ENCODE measurements around the gene SYNE2.

DNA sequence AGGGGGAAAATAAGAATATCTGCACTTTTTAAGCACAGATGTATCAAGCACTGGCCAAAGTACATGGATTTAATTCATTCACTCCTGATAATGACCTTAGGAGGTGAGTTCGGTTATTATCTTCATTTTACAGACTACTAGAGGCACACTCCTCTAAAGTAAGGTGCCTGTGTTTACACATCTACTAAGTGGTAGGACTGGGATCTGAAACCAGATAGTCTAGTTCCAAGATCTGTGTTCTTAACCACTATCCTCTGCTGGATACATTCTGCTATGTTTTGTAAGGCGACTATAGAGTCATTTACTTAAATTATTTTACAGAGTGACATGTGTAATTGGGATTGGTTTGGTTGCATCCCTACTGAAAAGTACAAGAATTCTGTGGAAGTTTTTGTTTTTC is 266.1 kb downstream of the SYNE2 start:
- TF ChIP-seq, protein P1, sequence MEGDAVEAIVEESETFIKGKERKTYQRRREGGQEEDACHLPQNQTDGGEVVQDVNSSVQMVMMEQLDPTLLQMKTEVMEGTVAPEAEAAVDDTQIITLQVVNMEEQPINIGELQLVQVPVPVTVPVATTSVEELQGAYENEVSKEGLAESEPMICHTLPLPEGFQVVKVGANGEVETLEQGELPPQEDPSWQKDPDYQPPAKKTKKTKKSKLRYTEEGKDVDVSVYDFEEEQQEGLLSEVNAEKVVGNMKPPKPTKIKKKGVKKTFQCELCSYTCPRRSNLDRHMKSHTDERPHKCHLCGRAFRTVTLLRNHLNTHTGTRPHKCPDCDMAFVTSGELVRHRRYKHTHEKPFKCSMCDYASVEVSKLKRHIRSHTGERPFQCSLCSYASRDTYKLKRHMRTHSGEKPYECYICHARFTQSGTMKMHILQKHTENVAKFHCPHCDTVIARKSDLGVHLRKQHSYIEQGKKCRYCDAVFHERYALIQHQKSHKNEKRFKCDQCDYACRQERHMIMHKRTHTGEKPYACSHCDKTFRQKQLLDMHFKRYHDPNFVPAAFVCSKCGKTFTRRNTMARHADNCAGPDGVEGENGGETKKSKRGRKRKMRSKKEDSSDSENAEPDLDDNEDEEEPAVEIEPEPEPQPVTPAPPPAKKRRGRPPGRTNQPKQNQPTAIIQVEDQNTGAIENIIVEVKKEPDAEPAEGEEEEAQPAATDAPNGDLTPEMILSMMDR (conservative IDR thresholded peaks at IDR 0.05 in 1 of 2, IDR thresholded peaks at IDR 0.05 in 1 of 2; ENCODE audit: low read depth in 1 of 2, low read length in 2 of 2) = no peak
- TF ChIP-seq EZH2 (IDR thresholded peaks at IDR 0.05; ENCODE audit: low read length, missing control alignments) = no peak

Measured in fibroblast of lung (primary cell).